Posterior cingulate gyrus (tissue), 11 donors: ENCODE measurements around the gene KCNK17.
A peak's percentile ranks its signal among the peaks of the same experiment; 100 is the strongest.
"Not testable (repeated sequence)": the region's sequence is repeated elsewhere in the genome, so short reads cannot be mapped to it uniquely, and the experiment has no call there.

Source experiments
- DNase-seq, 10 donors: peaks; one replicate each; pipeline versions ENCODE4 v3.0.0 to v3.0.0-alpha.2; 2020 to 2021; ENCODE audit warnings: mixed read lengths in 3 of 10
- intact Hi-C: fragments of 100-400 bp; cut with DNase I; formaldehyde crosslinking; loops from one replicate; pipeline ENCODE4 v1.15.1; 2023

Gene KCNK17

GRCh38 chr6:39307462-39307861, 6.8 kb downstream of the KCNK17 start:
- peak in 3 of 10 donors; percentile 7 to 38 (median 13) for DNase-seq
- intact Hi-C loops: no loop called here

GRCh38 chr6:39304951-39305350, 9.3 kb downstream of the KCNK17 start:
- intact Hi-C loops: no loop called here
- peak in 2 of 10 donors; percentile 23 to 42 for DNase-seq

GRCh38 chr6:39303425-39304153, 10.6 kb downstream of the KCNK17 start:
- intact Hi-C loops: loop anchor here (1.0 kb wide), 1 partner anchor 137 kb away; no protein-coding TSS in a partner anchor
- peak in 3 of 10 donors; percentile 37 to 79 (median 71) for DNase-seq

GRCh38 chr6:39302669-39303424, 11.4 kb downstream of the KCNK17 start:
- peak; percentile 61 to 95 (median 81) for DNase-seq
- intact Hi-C loops: loop anchor here (1.0 kb wide), 1 partner anchor 137 kb away; no protein-coding TSS in a partner anchor

GRCh38 chr6:39302011-39302410, 12.2 kb downstream of the KCNK17 start:
- intact Hi-C loops: no loop called here
- DNase-seq: peak in 3 of 10 donors; percentile 15 to 83 (median 17)

GRCh38 chr6:39301606-39302005, 12.6 kb downstream of the KCNK17 start:
- intact Hi-C loops: no loop called here

GRCh38 chr6:39300739-39301138, 13.5 kb downstream of the KCNK17 start:
- DNase-seq: peak in 3 of 10 donors; percentile 5 to 45 (median 21)
- intact Hi-C loops: no loop called here

More at GRCh38 chr6:39301606-39302005, 12.6 kb downstream of the KCNK17 start:
- peak in 3 of 10 donors; percentile 30 to 76 (median 49) for DNase-seq

GRCh38 chr6:39298061-39298460, 16.2 kb downstream of the KCNK17 start:
- intact Hi-C loops: no loop called here
- peak in 1 of 10 donors; percentile 66 for DNase-seq

- intact Hi-C loops: no loop called here
- peak in 1 of 10 donors; percentile 50 for DNase-seq
These were observed 17.2 kb downstream of the KCNK17 start for GRCh38 chr6:39296745-39297640.

- intact Hi-C loops: no loop called here
These were observed 18.6 kb downstream of the KCNK17 start for GRCh38 chr6:39295611-39296011.

GRCh38 chr6:39294899-39295298, 19.3 kb downstream of the KCNK17 start:
- intact Hi-C loops: no loop called here
- DNase-seq: no peak

More at GRCh38 chr6:39295611-39296011, 18.6 kb downstream of the KCNK17 start:
- DNase-seq: peak in 1 of 10 donors; percentile 52

- intact Hi-C loops: no loop called here
- DNase-seq: peak in 1 of 10 donors; percentile 24
These were observed 20.1 kb downstream of the KCNK17 start for GRCh38 chr6:39294133-39294532.

GRCh38 chr6:39292637-39293036, 21.6 kb downstream of the KCNK17 start:
- intact Hi-C loops: no loop called here
- peak in 1 of 10 donors; percentile 63 for DNase-seq

GRCh38 chr6:39289490-39289889, 24.7 kb downstream of the KCNK17 start:
- no peak for DNase-seq
- intact Hi-C loops: no loop called here

- DNase-seq: no peak
- intact Hi-C loops: no loop called here
These were observed 26.6 kb downstream of the KCNK17 start for GRCh38 chr6:39287601-39288000.

GRCh38 chr6:39286596-39286995, 27.6 kb downstream of the KCNK17 start:
- DNase-seq: peak in 1 of 10 donors; percentile 19
- intact Hi-C loops: not testable (repeated sequence)

- no peak for DNase-seq
- intact Hi-C loops: no loop called here
These were observed 31.4 kb downstream of the KCNK17 start for GRCh38 chr6:39282774-39283173.

- peak in 1 of 10 donors; percentile 69 for DNase-seq
- intact Hi-C loops: no loop called here
These were observed 32.8 kb downstream of the KCNK17 start for GRCh38 chr6:39281312-39281980.

GRCh38 chr6:39280247-39280731, 33.9 kb downstream of the KCNK17 start:
- intact Hi-C loops: no loop called here
- peak in 1 of 10 donors; percentile 33 for DNase-seq
